ENCODE data around the gene PPP1R7. TPM values are rescaled to one million over a fixed set of nuclear protein-coding genes. Genes with fewer than 3 reads are reported as not detected.

The PPP1R7 gene
- total and polyA plus RNA-seq, 2 donors from 2014 or later = 64.6 to 94.9 TPM

DNA sequence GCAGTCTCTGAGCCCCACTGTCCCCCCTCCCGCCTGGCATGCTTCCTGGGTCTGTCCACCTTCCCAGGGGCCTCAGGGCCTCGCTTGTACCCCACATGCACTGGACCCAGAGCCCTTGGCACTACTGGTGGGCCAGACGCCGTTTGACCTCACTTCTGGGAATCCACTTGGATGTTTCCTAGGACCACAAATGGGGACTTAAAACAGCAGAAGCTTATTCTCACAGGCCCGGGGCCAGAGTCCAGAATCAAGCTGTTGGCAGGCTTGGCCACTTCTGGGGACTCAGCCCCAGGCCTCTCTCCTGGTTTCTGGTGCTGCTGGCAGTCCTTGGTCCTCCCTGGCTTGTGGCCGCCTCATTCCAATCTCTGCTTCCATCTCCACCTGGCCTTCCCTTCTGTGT, 57.8 kb downstream of the PPP1R7 start:
- TF ChIP-seq, protein P1, sequence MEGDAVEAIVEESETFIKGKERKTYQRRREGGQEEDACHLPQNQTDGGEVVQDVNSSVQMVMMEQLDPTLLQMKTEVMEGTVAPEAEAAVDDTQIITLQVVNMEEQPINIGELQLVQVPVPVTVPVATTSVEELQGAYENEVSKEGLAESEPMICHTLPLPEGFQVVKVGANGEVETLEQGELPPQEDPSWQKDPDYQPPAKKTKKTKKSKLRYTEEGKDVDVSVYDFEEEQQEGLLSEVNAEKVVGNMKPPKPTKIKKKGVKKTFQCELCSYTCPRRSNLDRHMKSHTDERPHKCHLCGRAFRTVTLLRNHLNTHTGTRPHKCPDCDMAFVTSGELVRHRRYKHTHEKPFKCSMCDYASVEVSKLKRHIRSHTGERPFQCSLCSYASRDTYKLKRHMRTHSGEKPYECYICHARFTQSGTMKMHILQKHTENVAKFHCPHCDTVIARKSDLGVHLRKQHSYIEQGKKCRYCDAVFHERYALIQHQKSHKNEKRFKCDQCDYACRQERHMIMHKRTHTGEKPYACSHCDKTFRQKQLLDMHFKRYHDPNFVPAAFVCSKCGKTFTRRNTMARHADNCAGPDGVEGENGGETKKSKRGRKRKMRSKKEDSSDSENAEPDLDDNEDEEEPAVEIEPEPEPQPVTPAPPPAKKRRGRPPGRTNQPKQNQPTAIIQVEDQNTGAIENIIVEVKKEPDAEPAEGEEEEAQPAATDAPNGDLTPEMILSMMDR (IDR thresholded peaks at IDR 0.05; ENCODE audit: borderline replicate concordance, extremely low read depth, insufficient read depth) = no peak
- Histone ChIP-seq H3K4me3 (ENCODE audit: low read length in 3 of 3) (no peak overlapping the region), H3K36me3 (ENCODE audit: control insufficient read depth in 2 of 3, insufficient read depth in 3 of 3, low read length in 3 of 3) (no peaks in the 10 kb centered on the region), H3K9me3 (ENCODE audit: control insufficient read depth in 2 of 3, insufficient read depth in 1 of 3, low read length in 3 of 3) (no peaks in the 10 kb centered on the region), H3K9ac (ENCODE audit: low read length in 3 of 3) (no peak overlapping the region), H3K27me3 (ENCODE audit: control insufficient read depth, insufficient read depth, low read length) (no peaks in the 10 kb centered on the region), H3K4me1 (ENCODE audit: control insufficient read depth in 2 of 3, insufficient read depth in 2 of 3, low read depth in 1 of 3, low read length in 3 of 3) (no peaks in the 10 kb centered on the region), H3K27ac (ENCODE audit: low read depth in 2 of 2, low read length in 2 of 2) (no peak overlapping the region)
- FAIRE-seq = no peak
- DNase-seq = no peak
- intact Hi-C loops (cut with DNase I) = no loop called here

DNA sequence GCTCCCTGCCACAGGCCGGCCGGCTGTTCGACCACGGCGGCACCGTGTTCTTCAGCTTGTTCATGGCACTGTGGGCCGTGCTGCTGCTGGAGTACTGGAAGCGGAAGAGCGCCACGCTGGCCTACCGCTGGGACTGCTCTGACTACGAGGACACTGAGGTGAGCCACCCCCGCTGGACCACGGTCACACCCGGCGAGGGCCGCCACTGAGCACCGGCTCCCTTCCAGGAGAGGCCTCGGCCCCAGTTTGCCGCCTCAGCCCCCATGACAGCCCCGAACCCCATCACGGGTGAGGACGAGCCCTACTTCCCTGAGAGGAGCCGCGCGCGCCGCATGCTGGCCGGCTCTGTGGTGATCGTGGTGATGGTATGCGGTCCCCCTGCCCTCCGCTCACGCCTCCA, 59.0 kb downstream of the PPP1R7 start:
- FAIRE-seq (no peak), DNase-seq (no peak)
- Histone ChIP-seq H3K9me3 (ENCODE audit: control insufficient read depth in 2 of 3, insufficient read depth in 1 of 3, low read length in 3 of 3) (no peaks in the 10 kb centered on the region), H3K27me3 (ENCODE audit: control insufficient read depth, insufficient read depth, low read length) (no peaks in the 10 kb centered on the region), H3K4me3 (ENCODE audit: low read length in 3 of 3) (no peak overlapping the region), H3K36me3 (ENCODE audit: control insufficient read depth in 2 of 3, insufficient read depth in 3 of 3, low read length in 3 of 3) (no peaks in the 10 kb centered on the region), H3K27ac (ENCODE audit: low read depth in 2 of 2, low read length in 2 of 2) (no peak overlapping the region), H3K9ac (ENCODE audit: low read length in 3 of 3) (no peak overlapping the region), H3K4me1 (ENCODE audit: control insufficient read depth in 2 of 3, insufficient read depth in 2 of 3, low read depth in 1 of 3, low read length in 3 of 3) (no peaks in the 10 kb centered on the region)
- intact Hi-C loops (cut with DNase I) = no loop called here
- TF ChIP-seq, protein P1 (IDR thresholded peaks at IDR 0.05; ENCODE audit: borderline replicate concordance, extremely low read depth, insufficient read depth) = no peak

DNA sequence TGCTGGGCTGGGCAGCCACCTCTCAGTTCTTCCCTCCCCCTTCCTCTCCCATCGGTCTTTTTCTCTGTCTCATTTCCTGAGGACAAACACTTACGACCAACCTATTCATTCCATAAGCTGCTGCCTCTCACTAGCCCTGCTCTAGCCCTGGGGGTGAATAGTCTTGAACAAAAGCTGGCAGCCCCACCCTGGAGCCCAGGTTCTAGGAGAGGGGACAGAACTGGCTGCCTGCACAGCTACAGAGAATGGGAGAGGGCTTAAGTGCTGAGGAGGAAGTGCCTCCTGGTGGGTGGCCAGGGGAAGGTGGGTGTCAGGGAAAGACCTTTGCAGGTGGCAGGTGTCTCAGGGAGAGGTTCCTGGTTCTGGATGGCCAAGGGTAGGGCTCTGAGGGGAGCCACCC, 61.0 kb downstream of the PPP1R7 start:
- Histone ChIP-seq H3K4me3 (ENCODE audit: low read length in 3 of 3) (no peak overlapping the region), H3K27me3 (ENCODE audit: control insufficient read depth, insufficient read depth, low read length) (no peaks in the 10 kb centered on the region), H3K27ac (ENCODE audit: low read depth in 2 of 2, low read length in 2 of 2) (no peak overlapping the region), H3K4me1 (ENCODE audit: control insufficient read depth in 2 of 3, insufficient read depth in 2 of 3, low read depth in 1 of 3, low read length in 3 of 3) (no peaks in the 10 kb centered on the region), H3K36me3 (ENCODE audit: control insufficient read depth in 2 of 3, insufficient read depth in 3 of 3, low read length in 3 of 3) (no peaks in the 10 kb centered on the region), H3K9me3 (ENCODE audit: control insufficient read depth in 2 of 3, insufficient read depth in 1 of 3, low read length in 3 of 3) (no peaks in the 10 kb centered on the region), H3K9ac (ENCODE audit: low read length in 3 of 3) (no peak overlapping the region)
- TF ChIP-seq, protein P1 (IDR thresholded peaks at IDR 0.05; ENCODE audit: borderline replicate concordance, extremely low read depth, insufficient read depth) = no peak
- FAIRE-seq = no peak
- DNase-seq = no peak
- intact Hi-C loops (cut with DNase I) = no loop called here

DNA sequence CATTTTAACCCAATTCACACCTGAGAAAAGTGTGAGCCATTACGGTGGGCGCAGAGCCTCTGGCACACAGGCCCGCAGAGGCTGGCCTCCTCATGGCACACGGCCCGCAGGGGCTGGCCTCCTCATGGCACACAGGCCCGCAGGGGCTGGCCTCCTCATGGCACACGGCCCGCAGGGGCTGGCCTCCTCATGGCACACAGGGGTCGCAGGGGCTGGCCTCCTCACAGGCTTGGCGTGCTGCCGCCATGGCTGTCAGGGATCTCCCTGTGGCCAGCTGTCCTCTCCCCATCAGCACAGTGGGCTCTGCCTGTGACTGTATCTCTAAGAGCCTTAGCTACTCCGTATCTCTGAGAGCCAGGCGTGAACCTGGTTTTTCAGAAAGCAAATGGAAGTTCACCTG, 62.8 kb downstream of the PPP1R7 start:
- Histone ChIP-seq H3K4me1 (ENCODE audit: control insufficient read depth in 2 of 3, insufficient read depth in 2 of 3, low read depth in 1 of 3, low read length in 3 of 3) (no peaks in the 10 kb centered on the region), H3K27ac (ENCODE audit: low read depth in 2 of 2, low read length in 2 of 2) (no peak overlapping the region), H3K9ac (ENCODE audit: low read length in 3 of 3) (no peak overlapping the region), H3K9me3 (ENCODE audit: control insufficient read depth in 2 of 3, insufficient read depth in 1 of 3, low read length in 3 of 3) (no peaks in the 10 kb centered on the region), H3K4me3 (ENCODE audit: low read length in 3 of 3) (no peak overlapping the region), H3K27me3 (ENCODE audit: control insufficient read depth, insufficient read depth, low read length) (no peaks in the 10 kb centered on the region), H3K36me3 (ENCODE audit: control insufficient read depth in 2 of 3, insufficient read depth in 3 of 3, low read length in 3 of 3) (no peaks in the 10 kb centered on the region)
- DNase-seq (no peak), FAIRE-seq (no peak)
- TF ChIP-seq, protein P1 (IDR thresholded peaks at IDR 0.05; ENCODE audit: borderline replicate concordance, extremely low read depth, insufficient read depth) = no peak
- intact Hi-C loops (cut with DNase I) = no loop called here

All from kidney (tissue), 14 donors.